Stimulated activated naive CD8-positive, alpha-beta T cell treated with anti-CD3 and anti-CD28 coated beads, Interleukin-15, Interleukin-2, amounts not matched to agents 100 ng/mL and 50 ng/mL, for 24 hours (primary cell): ENCODE measurements around the gene SETD3.

ENCODE experiments used
- H3K27ac Mint-ChIP-seq: one replicate; pipeline ENCODE4 v1.8.0; 2021; ENCODE audit warnings: mild to moderate bottlenecking, mixed read lengths
- H3K27me3 Mint-ChIP-seq: one replicate; pipeline ENCODE4 v1.8.0; 2021; ENCODE audit warnings: mixed read lengths
- H3K36me3 Mint-ChIP-seq: one replicate; pipeline ENCODE4 v1.8.0; 2021; ENCODE audit warnings: low read depth, mixed read lengths
- H3K4me1 Mint-ChIP-seq: one replicate; pipeline ENCODE4 v1.8.0; 2021; ENCODE audit warnings: low read depth, mixed read lengths
- H3K4me3 Mint-ChIP-seq: one replicate; pipeline ENCODE4 v1.8.0; 2021; ENCODE audit warnings: mild to moderate bottlenecking, mixed read lengths
- H3K9me3 Mint-ChIP-seq: one replicate; pipeline ENCODE4 v1.8.0; 2021; ENCODE audit warnings: mixed read lengths

The SETD3 gene

DNA sequence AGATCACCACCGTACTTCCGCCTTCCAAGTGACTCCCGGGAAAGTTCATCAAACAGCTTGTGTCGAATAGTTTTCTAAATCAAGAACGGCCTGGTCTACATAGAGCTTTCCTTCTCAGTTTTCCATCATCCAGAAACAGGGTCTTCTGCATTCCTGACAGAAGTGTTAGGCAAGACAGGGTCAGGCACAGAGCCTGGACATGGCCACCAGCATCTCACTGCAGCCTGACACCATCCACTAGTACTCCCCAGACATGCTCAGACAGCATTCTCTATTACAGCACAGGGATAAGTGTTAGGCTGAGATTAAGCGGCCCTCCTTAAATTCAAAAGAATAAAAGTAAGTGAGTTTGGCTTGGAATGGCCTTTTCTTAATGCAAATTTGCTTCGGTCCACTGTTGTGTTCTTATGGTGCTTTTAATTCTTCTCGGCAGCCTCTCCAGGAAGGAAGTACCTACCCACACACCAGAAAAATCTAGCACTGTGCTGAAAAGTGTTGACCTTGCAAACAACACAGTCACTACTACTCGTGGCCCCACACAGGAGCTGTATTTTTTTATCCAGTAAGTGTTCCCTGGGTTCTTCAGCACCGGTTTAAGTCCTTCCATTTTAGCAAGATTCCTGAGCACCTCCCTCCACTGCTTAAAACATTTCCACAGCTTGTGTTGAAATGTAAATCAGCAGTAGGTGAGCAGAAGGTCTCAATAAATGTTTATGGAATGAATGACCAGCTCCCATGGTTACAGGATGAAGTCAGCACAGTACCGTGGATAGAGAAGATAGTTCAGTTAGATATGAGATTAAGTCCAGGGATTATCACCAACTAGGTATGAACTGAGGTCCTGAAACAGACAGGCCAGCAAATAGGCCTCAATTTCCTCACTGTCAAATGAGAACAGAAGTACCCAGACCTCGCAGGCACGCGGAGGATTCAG lies 44.1 kb downstream of the SETD3 start:
- no peaks in the 10 kb centered on the region for H3K9me3 Mint-ChIP-seq
- H3K36me3 Mint-ChIP-seq = peaks cover 61% of the 10 kb centered on the region
- peaks cover 32% of the 10 kb centered on the region for H3K4me1 Mint-ChIP-seq
- no peak overlapping the region for H3K4me3 Mint-ChIP-seq
- peak overlapping the region; percentile 78 for H3K27ac Mint-ChIP-seq
- no peaks in the 10 kb centered on the region for H3K27me3 Mint-ChIP-seq

GRCh38 chr14:99435327-99435726 lies 45.3 kb downstream of the SETD3 start:
- peaks cover 66% of the 10 kb centered on the region for H3K36me3 Mint-ChIP-seq
- no peak overlapping the region for H3K4me3 Mint-ChIP-seq
- H3K4me1 Mint-ChIP-seq = peaks cover 34% of the 10 kb centered on the region
- H3K9me3 Mint-ChIP-seq = no peaks in the 10 kb centered on the region
- no peaks in the 10 kb centered on the region for H3K27me3 Mint-ChIP-seq
- H3K27ac Mint-ChIP-seq = no peak overlapping the region

GRCh38 chr14:99432485-99432884 lies 48.2 kb downstream of the SETD3 start:
- H3K27me3 Mint-ChIP-seq = no peaks in the 10 kb centered on the region
- no peak overlapping the region for H3K27ac Mint-ChIP-seq
- peaks cover 23% of the 10 kb centered on the region for H3K4me1 Mint-ChIP-seq
- no peaks in the 10 kb centered on the region for H3K9me3 Mint-ChIP-seq
- peaks cover 79% of the 10 kb centered on the region for H3K36me3 Mint-ChIP-seq
- H3K4me3 Mint-ChIP-seq = no peak overlapping the region

DNA sequence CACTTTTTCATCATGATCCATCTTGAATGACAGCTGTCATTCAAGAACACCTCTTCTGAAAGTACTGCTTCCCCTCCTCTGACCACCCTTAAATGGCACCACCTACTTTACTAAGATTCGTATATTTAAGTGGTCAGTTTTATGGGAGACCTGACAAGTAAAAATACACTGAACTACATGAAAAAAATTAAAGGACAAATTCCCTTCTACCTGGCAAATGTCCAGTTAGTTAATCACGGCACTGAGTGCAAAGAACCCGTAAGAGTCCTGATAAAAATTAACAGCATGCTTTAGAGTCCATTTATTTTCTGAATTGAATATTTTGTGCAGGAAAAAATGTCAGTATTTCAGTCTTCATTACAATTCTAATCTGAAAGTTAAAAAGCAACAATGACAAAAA lies 48.7 kb downstream of the SETD3 start:
- H3K36me3 Mint-ChIP-seq = peaks cover 75% of the 10 kb centered on the region
- no peaks in the 10 kb centered on the region for H3K27me3 Mint-ChIP-seq
- no peak overlapping the region for H3K27ac Mint-ChIP-seq
- H3K4me1 Mint-ChIP-seq = peaks cover 18% of the 10 kb centered on the region
- H3K4me3 Mint-ChIP-seq = no peak overlapping the region
- no peaks in the 10 kb centered on the region for H3K9me3 Mint-ChIP-seq

- H3K27me3 Mint-ChIP-seq = no peaks in the 10 kb centered on the region
- H3K4me1 Mint-ChIP-seq = peaks cover 14% of the 10 kb centered on the region
- no peak overlapping the region for H3K27ac Mint-ChIP-seq
- no peaks in the 10 kb centered on the region for H3K9me3 Mint-ChIP-seq
- no peak overlapping the region for H3K4me3 Mint-ChIP-seq
- H3K36me3 Mint-ChIP-seq = peaks cover 71% of the 10 kb centered on the region
Measured at GRCh38 chr14:99430491-99430890, 50.2 kb downstream of the SETD3 start.

DNA sequence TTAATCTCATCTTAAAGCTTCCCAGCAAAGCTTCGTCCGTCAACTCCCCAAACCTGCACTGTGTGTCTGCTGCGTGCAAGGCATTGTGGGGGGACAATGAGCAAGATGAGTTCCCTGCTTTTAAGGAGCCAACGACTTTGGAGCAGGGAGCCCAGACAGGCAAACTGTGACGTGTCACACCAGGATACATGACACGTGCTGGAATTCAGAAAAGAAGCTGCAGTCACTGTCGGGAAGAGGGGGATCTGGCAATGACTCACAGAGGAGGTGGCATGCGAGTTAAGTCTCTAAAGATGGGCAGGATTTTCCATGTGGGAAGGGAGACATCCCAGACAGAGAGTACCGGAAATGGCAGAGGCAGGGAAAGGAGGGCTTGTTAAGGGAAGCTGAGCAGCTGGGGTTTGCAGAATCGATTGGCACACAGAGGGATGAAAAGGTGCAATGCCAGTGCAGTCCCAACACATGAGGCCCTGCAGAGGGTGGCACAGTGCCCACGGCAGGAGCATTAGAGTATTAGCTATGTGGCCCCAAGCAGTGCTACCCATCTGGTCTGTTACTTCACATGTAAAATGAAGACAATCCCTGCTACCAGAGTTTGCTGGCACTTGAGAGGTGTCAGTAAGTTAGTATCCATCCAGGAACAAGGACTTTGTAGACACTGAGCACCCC lies 52.9 kb downstream of the SETD3 start:
- H3K27ac Mint-ChIP-seq = no peak overlapping the region
- H3K9me3 Mint-ChIP-seq = no peaks in the 10 kb centered on the region
- H3K36me3 Mint-ChIP-seq = peaks cover 57% of the 10 kb centered on the region
- H3K4me3 Mint-ChIP-seq = no peak overlapping the region
- peaks cover 14% of the 10 kb centered on the region for H3K4me1 Mint-ChIP-seq
- no peaks in the 10 kb centered on the region for H3K27me3 Mint-ChIP-seq

- H3K27ac Mint-ChIP-seq = no peak overlapping the region
Measured at GRCh38 chr14:99426813-99427346, 53.8 kb downstream of the SETD3 start.

DNA sequence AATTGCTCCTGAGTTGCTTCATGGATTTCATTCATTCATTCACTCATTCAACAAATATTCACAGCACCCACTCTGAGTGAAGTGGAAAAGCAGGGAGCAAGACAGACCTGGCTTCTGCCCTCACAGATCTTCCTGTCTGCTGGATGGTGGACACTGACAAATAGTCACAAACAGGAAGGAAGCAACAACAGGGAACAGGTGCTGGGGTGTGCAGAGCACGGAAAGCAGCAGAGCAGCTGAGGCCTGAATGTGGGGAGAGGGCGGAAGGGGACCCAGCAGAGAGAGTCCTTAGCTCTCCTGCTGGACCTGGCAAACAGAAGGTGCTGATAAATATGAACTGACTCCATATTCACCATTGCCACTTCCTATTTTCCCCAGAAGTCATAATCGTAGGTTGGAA lies 54.4 kb downstream of the SETD3 start:
- peaks cover 14% of the 10 kb centered on the region for H3K4me1 Mint-ChIP-seq
- peak overlapping the region; percentile 50 for H3K27ac Mint-ChIP-seq
- no peak overlapping the region for H3K4me3 Mint-ChIP-seq
- H3K9me3 Mint-ChIP-seq = no peaks in the 10 kb centered on the region
- H3K36me3 Mint-ChIP-seq = peaks cover 44% of the 10 kb centered on the region
- H3K27me3 Mint-ChIP-seq = no peaks in the 10 kb centered on the region

More at GRCh38 chr14:99426813-99427346, 53.8 kb downstream of the SETD3 start:
- Mint-ChIP-seq H3K9me3 (no peaks in the 10 kb centered on the region), H3K27me3 (no peaks in the 10 kb centered on the region), H3K4me1 (peaks cover 14% of the 10 kb centered on the region), H3K4me3 (no peak overlapping the region), H3K36me3 (peaks cover 48% of the 10 kb centered on the region)

- Mint-ChIP-seq H3K27ac (no peak overlapping the region), H3K27me3 (no peaks in the 10 kb centered on the region), H3K4me1 (peaks cover 7% of the 10 kb centered on the region), H3K9me3 (no peaks in the 10 kb centered on the region), H3K4me3 (no peak overlapping the region), H3K36me3 (peaks cover 34% of the 10 kb centered on the region)
Measured at GRCh38 chr14:99425272-99425681, 55.4 kb downstream of the SETD3 start.

DNA sequence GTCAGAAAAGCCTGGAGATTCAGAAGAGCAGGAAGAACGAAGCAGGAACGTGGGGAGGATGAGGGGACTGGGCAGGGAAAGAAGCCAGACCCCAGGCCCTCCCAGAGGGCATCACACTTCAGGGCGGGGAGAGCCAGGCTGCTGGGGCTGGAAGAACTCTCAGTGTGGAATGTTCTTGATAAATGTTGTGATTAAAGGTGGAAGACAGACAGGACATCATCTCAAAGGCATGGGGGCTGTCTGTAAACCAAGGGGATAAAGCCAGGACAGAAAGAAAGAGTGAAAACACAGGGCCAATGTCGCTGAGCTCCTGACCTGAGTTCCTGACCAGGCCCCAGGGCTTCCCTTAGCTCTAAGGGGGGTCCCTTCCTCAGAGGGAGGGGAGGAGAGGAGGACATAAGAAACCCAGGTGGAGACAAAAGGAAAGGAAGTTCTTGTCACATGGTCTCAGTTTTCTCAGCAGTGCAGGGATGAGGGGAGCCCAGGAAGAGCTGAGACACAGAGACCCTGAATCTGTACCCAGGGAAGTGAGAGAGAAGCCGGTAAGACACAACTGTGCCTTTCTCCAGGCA lies 56.3 kb downstream of the SETD3 start:
- no peaks in the 10 kb centered on the region for H3K27me3 Mint-ChIP-seq
- H3K4me1 Mint-ChIP-seq = peaks cover 7% of the 10 kb centered on the region
- no peak overlapping the region for H3K4me3 Mint-ChIP-seq
- peaks cover 28% of the 10 kb centered on the region for H3K36me3 Mint-ChIP-seq
- H3K9me3 Mint-ChIP-seq = no peaks in the 10 kb centered on the region
- H3K27ac Mint-ChIP-seq = no peak overlapping the region

- H3K9me3 Mint-ChIP-seq = no peaks in the 10 kb centered on the region
- H3K4me1 Mint-ChIP-seq = peaks cover 10% of the 10 kb centered on the region
- H3K36me3 Mint-ChIP-seq = peaks cover 18% of the 10 kb centered on the region
- no peak overlapping the region for H3K27ac Mint-ChIP-seq
- no peaks in the 10 kb centered on the region for H3K27me3 Mint-ChIP-seq
- no peak overlapping the region for H3K4me3 Mint-ChIP-seq
Measured at GRCh38 chr14:99423434-99423833, 57.2 kb downstream of the SETD3 start.

GRCh38 chr14:99422228-99423010 lies 58.2 kb downstream of the SETD3 start:
- H3K4me1 Mint-ChIP-seq = peaks cover 12% of the 10 kb centered on the region
- H3K4me3 Mint-ChIP-seq = no peak overlapping the region
- no peak overlapping the region for H3K27ac Mint-ChIP-seq
- H3K27me3 Mint-ChIP-seq = no peaks in the 10 kb centered on the region
- H3K9me3 Mint-ChIP-seq = no peaks in the 10 kb centered on the region
- H3K36me3 Mint-ChIP-seq = peaks cover 8% of the 10 kb centered on the region

GRCh38 chr14:99420711-99421110 lies 59.9 kb downstream of the SETD3 start:
- Mint-ChIP-seq H3K9me3 (no peaks in the 10 kb centered on the region), H3K4me1 (peaks cover 5% of the 10 kb centered on the region), H3K4me3 (no peak overlapping the region), H3K27ac (no peak overlapping the region), H3K27me3 (no peaks in the 10 kb centered on the region), H3K36me3 (no peaks in the 10 kb centered on the region)

GRCh38 chr14:99419905-99420304 lies 60.8 kb downstream of the SETD3 start:
- no peaks in the 10 kb centered on the region for H3K27me3 Mint-ChIP-seq
- peaks cover 4% of the 10 kb centered on the region for H3K36me3 Mint-ChIP-seq
- peaks cover 10% of the 10 kb centered on the region for H3K4me1 Mint-ChIP-seq
- no peak overlapping the region for H3K27ac Mint-ChIP-seq
- no peak overlapping the region for H3K4me3 Mint-ChIP-seq
- no peaks in the 10 kb centered on the region for H3K9me3 Mint-ChIP-seq
